ENCODE results near the gene LIPC. TPM values are rescaled to one million over a fixed set of nuclear protein-coding genes. Genes with fewer than 3 reads are reported as not detected.
A peak's percentile ranks its signal among the peaks of the same experiment; 100 is the strongest.

LIPC gene
- total and polyA plus RNA-seq, 2 experiments from 2014 or later = 0.43 to 0.63 TPM

DNA sequence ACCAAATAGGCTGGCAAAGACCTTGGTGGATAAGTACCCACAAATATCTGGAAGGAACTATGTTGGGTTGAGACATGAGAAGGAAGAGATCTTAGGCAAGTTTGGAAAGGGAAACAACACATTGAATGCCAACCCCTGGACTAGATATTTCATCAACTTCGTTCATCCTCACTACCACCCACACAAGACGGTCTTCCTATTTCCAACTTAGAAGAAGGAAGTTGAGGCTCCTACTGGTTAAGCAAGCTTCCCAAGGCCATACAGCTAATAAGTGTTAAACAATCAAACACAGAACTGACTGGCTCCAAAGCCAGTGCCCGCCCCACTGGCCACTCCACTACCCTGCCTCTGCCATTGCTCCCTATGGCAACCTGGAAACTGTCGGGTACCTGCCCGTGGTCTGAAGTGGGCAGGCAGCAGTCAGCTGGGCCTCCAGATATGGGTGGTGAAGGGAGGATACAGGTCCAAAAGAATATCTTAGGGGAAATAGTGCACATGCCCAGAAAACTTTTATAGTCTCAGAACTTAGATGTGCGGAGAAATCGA lies 94.9 kb downstream of the LIPC start:
- H4K20me1 ChIP-seq (ENCODE audit: insufficient read depth) = no peaks in the 10 kb centered on the region
- in situ Hi-C loops (cut with MboI) = no loop called here
- 78 to 88% methylated on average over 6 to 7 of the region's 7 CpGs for whole genome bisulfite sequencing, 2 experiments (ENCODE audit: low coverage in 1 of 2, low lambda C conversion rate in 2 of 2, missing lambda C conversion rate in 2 of 2)
- H3F3A ChIP-seq (ENCODE audit: insufficient read depth) = 0 out of 2 replicates have a peak, but pooled peaks cover 4% of the 10 kb centered on the region
- H3K27ac ChIP-seq = no peak overlapping the region
- peaks cover 33% of the 10 kb centered on the region for H3K4me1 ChIP-seq (ENCODE audit: insufficient read depth)
- TF ChIP-seq EZH2phosphoT487 (IDR thresholded peaks at IDR 0.05; ENCODE audit: insufficient read depth, low read depth) (no peak), EZH2 (IDR thresholded peaks at IDR 0.05; ENCODE audit: insufficient read depth, poor library complexity, severe bottlenecking) (no peak)
- no peak overlapping the region for H3K4me3 ChIP-seq
- no peak overlapping the region for H2AFZ ChIP-seq
- H3K9me3 ChIP-seq (ENCODE audit: low read depth) = no peaks in the 10 kb centered on the region
- H3K36me3 ChIP-seq (ENCODE audit: low read depth) = no peaks in the 10 kb centered on the region
- no peaks in the 10 kb centered on the region for H3K9me2 ChIP-seq (ENCODE audit: insufficient read depth)
- H3K4me2 ChIP-seq (ENCODE audit: unreplicated experiment) = no peak overlapping the region
- no peak for DNase-seq
- no peaks in the 10 kb centered on the region for H3K27me3 ChIP-seq (replicated peaks; ENCODE audit: insufficient read depth)
- no peaks in the 10 kb centered on the region for H3K79me2 ChIP-seq (ENCODE audit: insufficient read depth)
- H3K9ac ChIP-seq = no peak overlapping the region

DNA sequence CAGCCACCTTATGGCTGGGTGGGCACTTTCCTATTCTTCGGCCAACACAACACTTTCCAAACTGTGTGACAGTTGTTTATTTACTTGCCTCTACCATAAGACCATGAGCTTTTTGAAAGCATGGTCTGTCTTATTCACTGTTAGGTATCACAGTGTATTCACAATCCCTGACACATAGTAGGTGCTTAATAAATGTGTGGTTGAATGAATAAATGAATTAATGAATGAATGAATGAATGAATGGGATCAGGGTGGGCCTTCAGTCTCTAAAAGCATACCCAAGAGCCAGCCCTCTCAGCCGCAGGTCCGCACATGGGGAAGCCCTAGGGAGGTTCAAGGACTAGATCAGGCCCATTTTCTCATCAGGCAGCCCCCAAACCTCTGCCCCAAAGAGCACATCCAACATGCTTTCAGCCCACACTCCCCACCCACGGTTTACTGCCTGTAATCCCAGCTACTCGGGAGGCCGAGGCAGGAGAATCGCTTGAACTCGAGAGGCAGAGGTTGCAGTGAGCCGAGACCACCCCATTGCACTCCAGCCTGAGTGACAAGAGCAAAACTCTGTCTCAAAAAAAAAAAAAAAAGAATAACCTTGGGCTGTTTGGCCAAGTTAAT lies 95.9 kb downstream of the LIPC start:
- H3K27me3 ChIP-seq (replicated peaks; ENCODE audit: insufficient read depth) = no peaks in the 10 kb centered on the region
- H3K9me3 ChIP-seq (ENCODE audit: low read depth) = no peaks in the 10 kb centered on the region
- H3K4me3 ChIP-seq = no peak overlapping the region
- H3K4me2 ChIP-seq (ENCODE audit: unreplicated experiment) = peak overlapping the region; percentile 9
- no peaks in the 10 kb centered on the region for H3K79me2 ChIP-seq (ENCODE audit: insufficient read depth)
- TF ChIP-seq EZH2phosphoT487 (IDR thresholded peaks at IDR 0.05; ENCODE audit: insufficient read depth, low read depth) (no peak), EZH2 (IDR thresholded peaks at IDR 0.05; ENCODE audit: insufficient read depth, poor library complexity, severe bottlenecking) (no peak)
- peaks cover 23% of the 10 kb centered on the region for H3K4me1 ChIP-seq (ENCODE audit: insufficient read depth)
- in situ Hi-C loops (cut with MboI) = no loop called here
- no peaks in the 10 kb centered on the region for H4K20me1 ChIP-seq (ENCODE audit: insufficient read depth)
- DNase-seq = no peak
- H3K27ac ChIP-seq = no peak overlapping the region
- no peaks in the 10 kb centered on the region for H3K36me3 ChIP-seq (ENCODE audit: low read depth)
- no peak overlapping the region for H2AFZ ChIP-seq
- H3F3A ChIP-seq (ENCODE audit: insufficient read depth) = no peaks in the 10 kb centered on the region
- H3K9me2 ChIP-seq (ENCODE audit: insufficient read depth) = no peaks in the 10 kb centered on the region
- WGBS, 2 experiments (ENCODE audit: low coverage in 1 of 2, low lambda C conversion rate in 2 of 2, missing lambda C conversion rate in 2 of 2) = 36 to 52% methylated on average over 7 to 9 of the region's 9 CpGs
- H3K9ac ChIP-seq = no peak overlapping the region

DNA sequence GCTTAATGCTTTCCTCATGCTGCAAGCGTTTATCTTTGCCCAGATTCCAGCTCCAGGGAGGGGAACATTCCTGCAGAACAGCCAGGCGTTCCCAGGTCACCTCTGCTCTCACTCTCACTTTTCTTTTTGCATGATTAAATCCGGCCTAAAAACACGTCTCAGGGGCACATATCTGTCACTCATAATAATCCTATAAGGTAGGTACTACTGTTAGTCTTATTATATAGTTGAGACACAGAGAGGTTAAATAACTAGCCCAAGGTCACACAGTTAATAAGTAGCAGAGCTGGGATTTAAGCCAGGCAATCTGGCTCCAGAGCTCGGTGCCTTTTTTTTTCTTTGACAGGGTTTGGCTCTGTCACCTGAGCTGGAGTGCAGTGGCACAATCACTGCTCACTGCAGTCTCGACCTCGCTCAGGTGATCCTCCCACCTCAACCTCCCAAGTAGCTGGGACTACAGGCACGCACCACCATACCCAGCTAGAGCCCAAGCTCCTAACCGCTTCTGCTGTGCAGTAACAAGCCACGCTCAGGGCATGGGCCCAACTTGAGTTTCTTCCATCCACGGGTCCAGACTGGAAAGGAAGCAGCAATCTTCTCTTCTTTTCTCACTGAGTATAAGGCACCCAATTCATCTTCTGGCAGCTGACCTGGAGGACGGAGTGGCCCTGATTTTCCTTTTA lies 96.5 kb downstream of the LIPC start:
- H3K9ac ChIP-seq = no peak overlapping the region
- WGBS, 2 experiments (ENCODE audit: low coverage in 1 of 2, low lambda C conversion rate in 2 of 2, missing lambda C conversion rate in 2 of 2) = 37 to 38% methylated on average over 12 of the region's 12 CpGs
- no peaks in the 10 kb centered on the region for H3K79me2 ChIP-seq (ENCODE audit: insufficient read depth)
- no peaks in the 10 kb centered on the region for H3K27me3 ChIP-seq (replicated peaks; ENCODE audit: insufficient read depth)
- no peak overlapping the region for H3K27ac ChIP-seq
- H2AFZ ChIP-seq = no peak overlapping the region
- H4K20me1 ChIP-seq (ENCODE audit: insufficient read depth) = no peaks in the 10 kb centered on the region
- peaks cover 20% of the 10 kb centered on the region for H3K4me1 ChIP-seq (ENCODE audit: insufficient read depth)
- in situ Hi-C loops (cut with MboI) = no loop called here
- peak; percentile 65 for DNase-seq
- H3K36me3 ChIP-seq (ENCODE audit: low read depth) = no peaks in the 10 kb centered on the region
- no peaks in the 10 kb centered on the region for H3K9me2 ChIP-seq (ENCODE audit: insufficient read depth)
- H3K4me3 ChIP-seq = no peak overlapping the region
- H3K4me2 ChIP-seq (ENCODE audit: unreplicated experiment) = no peak overlapping the region
- TF ChIP-seq EZH2phosphoT487 (IDR thresholded peaks at IDR 0.05; ENCODE audit: insufficient read depth, low read depth) (no peak), EZH2 (IDR thresholded peaks at IDR 0.05; ENCODE audit: insufficient read depth, poor library complexity, severe bottlenecking) (no peak)
- H3F3A ChIP-seq (ENCODE audit: insufficient read depth) = no peaks in the 10 kb centered on the region
- H3K9me3 ChIP-seq (ENCODE audit: low read depth) = no peaks in the 10 kb centered on the region

DNA sequence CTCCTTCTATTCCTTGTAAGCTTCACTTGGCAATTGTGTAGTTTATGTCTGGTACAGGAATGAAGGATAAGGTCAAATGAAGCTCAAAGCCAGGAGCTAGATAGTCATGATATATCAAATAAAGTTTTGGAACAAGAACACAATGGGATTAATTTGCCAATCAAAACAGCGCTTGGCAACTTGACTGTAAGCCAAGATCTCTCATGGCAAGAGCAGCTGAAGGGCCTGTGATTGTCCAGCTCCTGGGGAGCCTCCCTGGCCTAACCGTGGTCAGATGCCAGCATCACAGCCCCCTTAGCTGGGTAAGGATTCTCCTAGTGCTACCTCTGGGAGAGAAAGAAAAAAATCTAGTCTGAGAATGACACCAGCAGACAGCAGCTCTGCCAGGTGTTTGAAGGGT lies 97.2 kb downstream of the LIPC start:
- no peaks in the 10 kb centered on the region for H4K20me1 ChIP-seq (ENCODE audit: insufficient read depth)
- WGBS, 2 experiments (ENCODE audit: low coverage in 1 of 2, low lambda C conversion rate in 2 of 2, missing lambda C conversion rate in 2 of 2) = 88 to 92% methylated on average over 2 of the region's 2 CpGs
- H3F3A ChIP-seq (ENCODE audit: insufficient read depth) = no peaks in the 10 kb centered on the region
- no peaks in the 10 kb centered on the region for H3K27me3 ChIP-seq (replicated peaks; ENCODE audit: insufficient read depth)
- no peak overlapping the region for H3K4me3 ChIP-seq
- no peak overlapping the region for H3K4me2 ChIP-seq (ENCODE audit: unreplicated experiment)
- H3K27ac ChIP-seq = no peak overlapping the region
- H3K9me3 ChIP-seq (ENCODE audit: low read depth) = no peaks in the 10 kb centered on the region
- H3K79me2 ChIP-seq (ENCODE audit: insufficient read depth) = no peaks in the 10 kb centered on the region
- in situ Hi-C loops (cut with MboI) = no loop called here
- H3K9ac ChIP-seq = no peak overlapping the region
- no peak for TF ChIP-seq EZH2phosphoT487 (IDR thresholded peaks at IDR 0.05; ENCODE audit: insufficient read depth, low read depth)
- TF ChIP-seq EZH2 (IDR thresholded peaks at IDR 0.05; ENCODE audit: insufficient read depth, poor library complexity, severe bottlenecking) = no peak
- H2AFZ ChIP-seq = no peak overlapping the region
- no peak for DNase-seq
- H3K36me3 ChIP-seq (ENCODE audit: low read depth) = no peaks in the 10 kb centered on the region
- H3K9me2 ChIP-seq (ENCODE audit: insufficient read depth) = no peaks in the 10 kb centered on the region
- peaks cover 20% of the 10 kb centered on the region for H3K4me1 ChIP-seq (ENCODE audit: insufficient read depth)

All from GM23248 (cell line).